D721Med (cell line): ENCODE data around the gene LDLR.

Experiments
- DNase-seq: peaks from one replicate; pipeline ENCODE4 v3.0.0; 2011; ENCODE audit warnings: low spot score; ENCODE audit not compliant: insufficient read length
- FAIRE-seq: peaks from 2 replicates; lab custom pipeline; 2011; peaks lifted over from hg19 to GRCh38; lab: Jason Lieb, UNC
- CTCF ChIP-seq: IDR thresholded peaks from 2 replicates; pipeline ENCODE4 v1.5.1; 2012; ENCODE audit warnings: mild to moderate bottlenecking, control low read depth; ENCODE audit not compliant: insufficient read depth; ENCODE audit errors: missing control alignments

LDLR gene

GRCh38 chr19:11047866-11048265 lies 41.4 kb upstream of the LDLR start:
- FAIRE-seq = no peak
- DNase-seq = no peak
- no peak for TF ChIP-seq CTCF

- no peak for DNase-seq
- FAIRE-seq = no peak
- TF ChIP-seq CTCF = no peak
Measured at GRCh38 chr19:11050323-11051114, 38.7 kb upstream of the LDLR start.

- FAIRE-seq = no peak
- no peak for TF ChIP-seq CTCF
- no peak for DNase-seq
Measured at GRCh38 chr19:11053817-11054195, 35.5 kb upstream of the LDLR start.

- DNase-seq = no peak
- no peak for FAIRE-seq
- TF ChIP-seq CTCF = no peak
Measured at GRCh38 chr19:11054200-11054599, 35.1 kb upstream of the LDLR start.

- DNase-seq = no peak
- no peak for FAIRE-seq
- TF ChIP-seq CTCF = no peak
Measured at GRCh38 chr19:11054628-11055027, 34.6 kb upstream of the LDLR start.

GRCh38 chr19:11058246-11059030 lies 30.8 kb upstream of the LDLR start:
- TF ChIP-seq CTCF = no peak
- DNase-seq = no peak
- FAIRE-seq = no peak
